HG02884 (cell line): ENCODE results near the gene FAM20A.

Source experiments
- ATAC-seq: cut with Tn5 transposase; IDR thresholded peaks from one replicate; pipeline ENCODE4 v1.9.1; 2021; ENCODE audit warnings: mild to moderate bottlenecking, moderate library complexity; ENCODE audit not compliant: unreplicated experiment

FAM20A gene

GRCh38 chr17:68611353-68612208 is 10.4 kb upstream of the FAM20A start:
- no peak for ATAC-seq

DNA sequence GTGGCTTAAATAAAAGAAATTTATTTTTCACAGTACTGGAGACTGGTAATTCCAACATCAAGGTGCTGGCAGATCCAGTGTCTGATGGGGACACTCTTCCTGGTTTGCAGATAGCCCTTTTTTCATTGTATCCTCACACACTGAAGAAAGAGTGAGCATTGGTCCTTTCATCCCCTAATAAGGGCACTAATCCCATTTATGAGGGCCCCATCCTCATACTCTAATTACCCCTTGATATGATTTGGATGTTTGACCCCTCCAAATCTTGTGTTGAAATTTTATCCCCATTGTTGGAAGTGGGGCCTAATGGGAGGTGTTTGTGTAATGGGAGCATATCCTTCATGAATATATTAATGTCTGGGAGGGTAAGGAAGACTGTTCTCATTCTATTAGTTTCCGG is 9.4 kb upstream of the FAM20A start:
- no peak for ATAC-seq

- no peak for ATAC-seq
Measured at GRCh38 chr17:68608515-68609130, 7.5 kb upstream of the FAM20A start.

DNA sequence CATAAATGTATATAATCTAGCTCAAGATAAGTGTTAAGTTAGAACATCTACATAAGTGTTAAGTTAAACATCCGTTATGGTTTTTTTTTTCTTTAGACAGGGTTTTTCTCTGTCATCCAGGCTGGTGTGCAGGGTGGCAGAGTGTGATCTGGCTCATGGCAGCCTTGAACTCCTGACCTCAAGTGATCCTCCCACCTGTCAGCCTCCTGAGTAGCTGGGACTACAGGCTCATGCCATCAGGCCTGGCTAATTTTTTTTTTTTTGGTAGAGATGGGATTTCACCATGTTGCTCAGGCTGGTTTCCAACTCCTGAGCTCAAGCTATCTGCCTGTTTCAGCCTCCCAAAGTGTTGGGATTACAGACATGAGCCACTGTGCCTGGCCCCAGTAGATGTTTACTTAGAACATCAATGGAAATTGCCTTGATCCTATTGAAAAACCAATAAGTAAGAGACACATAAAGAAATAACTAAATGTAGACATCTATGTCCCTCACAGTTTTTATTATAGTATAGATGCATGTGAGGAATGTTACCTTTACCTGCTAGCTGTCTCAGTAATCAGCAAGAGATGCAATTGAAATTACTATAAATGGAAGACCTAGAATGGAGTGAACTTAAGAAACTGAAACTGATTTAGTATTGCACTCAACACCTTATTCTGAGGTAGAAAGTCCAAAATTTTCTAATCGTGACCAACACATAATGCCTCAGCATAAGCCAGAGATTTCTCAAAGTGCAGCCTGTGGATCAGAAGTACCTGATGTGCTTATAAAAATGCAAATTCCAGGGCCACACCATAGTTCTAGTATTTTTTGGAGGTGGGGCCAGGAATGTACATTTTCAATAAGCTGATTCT is 5.5 kb upstream of the FAM20A start:
- ATAC-seq: no peak

- ATAC-seq: no peak
Measured at GRCh38 chr17:68605914-68606313, 4.7 kb upstream of the FAM20A start.

DNA sequence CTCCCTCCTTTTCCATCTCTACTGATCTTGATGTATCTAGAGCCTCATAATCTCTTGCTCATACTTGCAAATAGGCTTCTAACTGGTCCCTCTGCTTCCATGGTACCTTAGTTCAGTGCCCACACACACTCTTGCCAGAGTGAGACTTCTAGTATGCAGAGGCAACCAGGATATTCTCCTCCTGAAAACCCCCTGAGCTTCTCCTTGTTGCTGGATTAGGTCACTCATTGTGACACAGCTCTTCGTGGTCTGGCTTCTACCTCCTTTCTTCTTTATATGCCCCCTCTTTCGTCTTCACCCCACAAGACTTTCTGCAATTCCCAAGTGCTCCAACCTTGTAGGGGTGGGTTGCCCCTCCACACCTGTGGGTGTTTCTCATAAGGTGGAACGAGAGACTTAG is 2.5 kb upstream of the FAM20A start:
- no peak for ATAC-seq

DNA sequence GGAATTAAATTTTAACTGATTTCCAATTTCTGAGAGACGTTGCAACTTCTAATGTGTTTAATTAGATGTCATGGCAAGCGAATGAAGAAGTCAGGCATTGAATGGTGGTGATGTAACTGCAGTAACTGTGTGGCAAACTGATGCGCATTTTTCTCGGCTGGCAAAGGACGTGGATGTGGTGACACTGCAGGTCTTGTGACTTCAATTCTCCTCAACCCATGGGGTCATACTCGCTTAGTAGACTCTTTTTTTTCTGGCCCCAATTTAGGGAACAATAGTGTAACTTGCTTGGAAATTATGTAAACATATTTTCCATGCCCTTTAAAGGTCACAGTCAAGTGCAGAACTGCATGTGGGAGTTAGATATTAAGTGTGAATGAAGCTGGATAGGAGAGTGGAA is 1.9 kb upstream of the FAM20A start:
- ATAC-seq: no peak

DNA sequence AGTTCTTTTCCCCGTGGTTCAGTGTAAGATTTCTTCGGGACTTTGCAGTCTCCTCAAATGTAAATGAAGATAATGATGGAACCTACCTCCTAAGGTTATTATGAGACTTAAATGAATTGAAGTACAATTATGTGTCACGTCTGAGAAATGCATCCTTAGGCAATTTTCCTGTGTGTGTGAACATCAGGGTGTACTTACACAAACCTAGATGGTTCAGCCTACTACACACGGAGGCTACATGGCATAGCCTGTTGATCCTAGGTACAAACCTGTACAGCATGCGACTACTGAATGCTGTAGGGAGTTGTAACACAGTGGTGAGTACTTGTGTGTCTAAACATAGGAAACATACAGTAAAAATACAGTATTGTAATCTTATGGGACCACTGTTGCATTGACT is 1.1 kb upstream of the FAM20A start:
- ATAC-seq: no peak

- ATAC-seq: no peak
Measured at GRCh38 chr17:68601565-68602288, 560 bp upstream of the FAM20A start.

DNA sequence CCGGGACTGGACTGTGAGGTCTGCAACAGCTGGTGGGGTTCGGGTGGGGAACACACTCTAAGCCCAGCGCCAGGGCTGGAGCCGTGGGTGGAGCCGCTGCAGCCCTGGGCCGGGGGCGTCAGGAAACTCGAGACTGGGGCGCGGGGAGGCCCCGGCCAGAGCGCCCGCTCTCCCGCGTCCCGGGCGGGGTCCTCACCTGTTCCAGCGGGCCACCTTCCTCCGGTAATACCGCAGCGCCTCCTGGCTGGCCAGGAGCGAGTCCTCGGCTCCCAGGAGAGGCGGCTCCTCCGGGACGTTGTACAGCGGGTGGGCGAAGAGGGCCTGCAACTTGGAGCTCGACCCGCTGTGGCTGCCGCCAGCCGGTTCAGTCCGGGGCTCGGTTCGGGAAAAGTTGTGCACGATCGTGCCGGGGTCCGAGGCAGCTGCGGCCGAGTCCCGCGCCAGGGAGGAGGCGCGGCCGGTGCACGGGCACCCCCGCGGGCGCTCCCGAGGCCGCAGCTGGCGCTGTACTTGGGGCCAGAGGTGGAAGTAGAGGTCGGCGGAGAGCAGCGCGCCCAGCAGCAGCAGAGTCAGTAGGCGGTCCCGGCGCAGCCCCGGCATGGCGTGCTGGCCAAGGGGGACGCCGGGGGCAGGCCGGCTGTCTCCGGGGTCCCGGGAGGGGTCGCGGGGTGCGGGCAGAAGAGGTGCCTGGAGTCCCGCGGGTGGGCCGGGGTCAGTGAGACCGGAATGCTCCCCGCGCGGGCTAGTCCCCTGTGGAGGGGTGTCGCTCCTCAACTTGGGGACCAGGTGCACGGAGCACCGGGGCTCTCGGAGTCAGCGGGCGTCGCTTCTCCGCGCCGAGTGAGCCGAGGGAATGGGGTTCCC is 868 bp downstream of the FAM20A start:
- ATAC-seq: no peak

GRCh38 chr17:68599552-68600066 is 1.6 kb downstream of the FAM20A start:
- no peak for ATAC-seq

DNA sequence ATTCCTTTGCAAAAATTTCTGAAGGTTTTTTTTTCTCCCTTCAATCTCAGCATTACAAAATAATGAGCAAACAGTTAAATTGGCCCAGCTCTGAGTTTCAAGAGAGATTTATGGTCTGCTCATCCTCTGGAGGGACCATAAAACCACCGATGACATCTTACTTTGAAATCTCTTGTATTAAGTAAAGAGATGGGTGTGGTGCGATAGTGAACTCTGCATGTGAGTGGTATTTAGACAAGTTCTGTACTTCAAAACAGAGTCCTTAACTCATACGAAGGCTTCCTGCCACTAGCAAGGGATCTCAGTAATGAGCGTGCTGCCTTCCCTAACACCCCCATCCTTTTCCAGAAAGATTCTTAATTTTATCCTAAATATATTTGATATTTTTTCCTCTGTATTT is 2.1 kb downstream of the FAM20A start:
- ATAC-seq: no peak

GRCh38 chr17:68598545-68598961 is 2.6 kb downstream of the FAM20A start:
- ATAC-seq: no peak

GRCh38 chr17:68598074-68598473 is 3.1 kb downstream of the FAM20A start:
- ATAC-seq: no peak

DNA sequence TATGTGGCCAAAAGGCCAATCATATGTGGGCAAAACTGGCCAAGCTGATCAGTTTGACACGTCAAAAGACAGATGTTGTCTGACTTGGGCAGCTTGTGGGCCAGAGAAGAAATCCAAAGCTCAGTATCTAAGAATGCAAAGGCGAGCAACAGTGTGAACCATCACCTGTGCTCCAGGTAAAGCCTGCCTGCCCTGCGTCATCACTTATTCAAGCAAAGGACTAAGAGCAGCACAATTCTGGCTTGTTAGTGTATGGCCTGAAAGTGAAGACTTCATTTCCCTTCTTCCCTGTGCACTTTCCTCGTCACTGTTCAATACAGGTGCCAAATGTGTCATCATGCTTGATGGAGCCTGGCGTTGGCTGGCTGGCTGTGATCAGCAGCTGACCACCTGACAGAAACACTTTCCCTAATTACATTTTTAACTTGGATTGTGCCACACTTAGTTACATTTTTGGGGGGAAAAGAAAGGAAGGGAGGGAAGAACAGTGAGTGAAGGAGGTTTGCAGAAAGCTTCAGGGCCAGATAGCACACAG is 4.7 kb downstream of the FAM20A start:
- no peak for ATAC-seq

- ATAC-seq: no peak
Measured at GRCh38 chr17:68595986-68596385, 5.2 kb downstream of the FAM20A start.

- ATAC-seq: no peak
Measured at GRCh38 chr17:68595496-68595895, 5.7 kb downstream of the FAM20A start.

DNA sequence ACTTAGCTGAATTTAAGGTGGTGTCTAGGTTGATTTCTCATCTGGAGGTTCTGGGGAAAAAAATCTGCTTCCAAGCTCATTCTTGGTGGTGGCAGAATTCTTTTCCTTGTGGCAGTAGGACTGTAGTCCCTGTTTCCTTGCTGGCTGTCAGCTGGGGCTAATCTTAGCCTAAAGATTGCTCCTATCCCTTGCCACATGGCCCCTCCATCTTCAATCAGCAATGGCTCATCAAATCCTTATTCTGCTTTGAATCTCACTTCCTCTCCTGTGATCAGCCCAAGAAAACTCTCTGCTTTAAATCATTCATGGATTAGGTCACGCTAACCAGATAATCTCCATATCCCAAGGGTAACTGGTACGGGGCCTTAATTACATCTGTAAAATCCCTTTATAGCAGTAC is 6.6 kb downstream of the FAM20A start:
- no peak for ATAC-seq
